ENCODE data around the gene CSH2.
"Not testable (repeated sequence)": the region's sequence is repeated elsewhere in the genome, so short reads cannot be mapped to it uniquely, and the experiment has no call there.

- not testable (repeated sequence) for TF ChIP-seq CTCF (IDR thresholded peaks at IDR 0.05; ENCODE audit: borderline replicate concordance, extremely low read depth, low read length, poor library complexity, severe bottlenecking); EZH2 (IDR thresholded peaks at IDR 0.05; ENCODE audit: borderline replicate concordance, low read depth, low read length, severe bottlenecking)
Observed at GRCh38 chr17:63898899-63899798, 25.7 kb upstream of the CSH2 start.

Data from DND-41 (cell line).